HG03520 (cell line): ENCODE results near the gene ARL5C.
"Not testable (repeated sequence)": the region's sequence is repeated elsewhere in the genome, so short reads cannot be mapped to it uniquely, and the experiment has no call there.

ENCODE experiments used
- ATAC-seq: cut with Tn5 transposase; IDR thresholded peaks from one replicate; pipeline ENCODE4 v1.9.1; 2021; ENCODE audit warnings: mild to moderate bottlenecking, moderate library complexity; ENCODE audit not compliant: unreplicated experiment

Gene ARL5C

DNA sequence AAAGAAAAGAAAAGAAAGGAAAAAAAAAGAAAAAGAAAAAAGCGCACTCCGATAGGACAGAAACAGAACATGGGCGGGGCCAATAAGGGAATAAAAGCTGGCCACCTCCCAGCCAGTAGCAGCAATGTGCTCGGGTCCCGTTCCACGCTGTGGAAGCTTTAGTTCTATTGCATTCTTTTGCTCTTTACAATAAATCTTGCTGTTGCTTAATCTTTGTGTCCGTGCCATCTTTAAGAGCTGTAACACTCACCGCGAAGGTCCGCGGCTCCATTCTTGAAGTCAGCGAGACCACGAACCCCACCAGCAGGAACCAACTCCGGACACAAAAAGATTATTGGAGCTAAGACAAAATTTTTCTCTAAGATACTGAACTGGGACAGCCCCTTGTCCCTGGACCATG is 3.1 kb upstream of the ARL5C start:
- ATAC-seq: no peak

DNA sequence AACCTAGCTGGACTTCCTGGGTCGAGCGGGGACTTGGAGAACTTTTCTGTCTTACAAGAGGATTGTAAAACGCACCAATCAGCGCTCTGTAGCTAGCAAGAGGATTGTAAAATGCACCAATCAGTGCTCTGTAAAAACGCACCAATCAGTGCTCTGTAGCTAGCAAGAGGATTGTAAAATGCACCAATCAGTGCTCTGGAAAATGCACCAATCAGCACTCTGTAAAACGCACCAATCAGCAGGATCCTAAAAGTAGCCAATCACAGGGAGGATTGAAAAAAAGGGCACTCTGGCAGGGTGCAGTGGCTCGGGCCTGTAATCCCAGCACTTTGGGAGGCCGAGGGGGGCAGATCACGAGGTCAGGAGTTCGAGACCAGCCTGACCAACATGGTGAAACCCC is 2.5 kb upstream of the ARL5C start:
- ATAC-seq: not testable (repeated sequence)

DNA sequence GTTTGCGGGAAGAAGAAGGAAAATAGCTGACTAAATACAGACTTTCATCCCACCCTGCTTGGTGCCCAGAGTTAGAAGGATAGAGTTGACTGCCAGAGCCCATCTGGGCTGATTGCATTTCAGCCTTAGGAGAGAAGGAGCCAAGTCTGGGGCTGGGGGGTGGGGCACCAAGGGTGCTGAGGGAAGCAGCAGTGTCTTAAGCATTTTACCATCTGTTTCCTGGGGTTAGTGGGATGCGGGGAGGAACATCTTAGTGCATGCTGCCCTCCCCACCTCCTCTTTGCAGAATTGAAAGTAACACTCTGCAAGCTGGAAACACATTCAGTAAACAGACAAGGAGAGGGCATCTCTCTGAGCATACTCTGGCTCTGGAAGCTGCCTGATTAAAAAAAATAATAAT is 1.5 kb upstream of the ARL5C start:
- no peak for ATAC-seq

DNA sequence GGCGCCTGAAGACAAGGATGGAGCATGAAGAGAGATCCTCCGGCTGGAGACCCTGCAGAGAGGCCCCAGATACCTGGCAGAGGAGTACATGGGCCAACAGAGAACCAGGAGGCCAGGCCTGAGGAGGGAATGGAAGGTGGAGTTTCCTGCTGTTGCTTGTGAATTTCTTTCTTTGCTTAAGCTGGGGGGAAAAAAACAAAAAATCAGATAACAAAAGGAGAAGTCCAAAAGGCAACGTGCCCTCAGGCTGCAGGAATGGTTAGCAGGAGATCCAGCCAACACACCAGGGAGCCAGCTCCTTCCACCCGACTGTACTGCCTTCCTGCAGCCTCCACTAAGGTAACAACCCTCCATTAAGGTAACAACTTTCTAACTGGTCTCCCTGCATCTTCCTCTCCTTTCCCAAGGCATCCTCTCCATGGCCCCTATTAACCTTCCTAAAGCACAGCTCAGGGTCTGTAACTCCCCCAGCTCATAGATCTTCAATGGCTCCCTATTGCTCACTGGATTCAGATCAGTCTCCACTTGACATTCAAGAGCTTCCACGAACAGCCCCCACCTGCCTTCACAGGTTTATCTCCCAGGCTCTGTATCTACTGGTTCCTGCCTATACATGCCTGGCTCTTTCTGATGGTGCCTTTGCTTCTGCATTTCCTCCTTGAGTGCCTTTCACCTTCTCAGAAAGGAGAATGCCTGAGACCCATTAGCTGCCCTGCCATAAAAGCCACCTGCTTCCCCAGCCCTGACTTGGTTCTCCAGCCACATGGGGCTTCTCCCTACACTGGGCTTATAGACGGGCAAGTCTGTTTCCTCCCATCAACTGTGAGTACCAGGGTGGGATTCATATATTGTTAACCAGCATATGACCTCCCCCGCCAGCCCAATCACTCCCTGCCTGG is 725 bp upstream of the ARL5C start:
- no peak for ATAC-seq

DNA sequence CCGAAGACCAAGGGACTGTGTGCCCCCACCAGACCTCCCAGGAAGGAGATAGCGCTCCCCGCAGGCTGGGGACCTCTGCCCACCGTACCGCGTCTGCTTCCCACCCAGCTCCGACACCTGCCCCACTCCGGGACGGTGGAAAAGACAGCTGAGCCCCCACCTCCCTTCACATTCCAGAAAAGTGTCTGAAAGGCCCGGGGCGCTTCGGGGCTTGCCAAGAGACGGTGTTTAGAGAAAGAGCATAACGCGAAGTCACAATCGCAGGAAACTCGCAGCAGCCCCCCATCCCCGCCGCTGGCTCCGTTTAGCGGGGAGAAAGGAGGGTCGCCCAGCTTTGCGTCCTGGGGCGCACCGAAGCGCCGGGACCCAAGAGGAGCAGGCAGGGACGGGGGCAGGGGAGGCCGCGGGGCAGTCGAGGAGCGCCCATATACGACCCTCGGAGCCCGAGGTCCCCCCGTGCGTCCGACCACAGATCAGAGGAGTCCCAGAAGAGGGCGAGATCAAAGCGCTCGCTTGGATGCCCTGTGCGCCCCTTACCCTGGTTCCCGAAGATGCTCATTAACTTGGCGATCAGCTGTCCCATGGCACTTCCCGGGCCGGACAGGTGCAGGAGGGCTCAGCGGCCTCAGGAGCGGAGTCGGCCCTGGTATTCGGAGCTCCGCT is 652 bp downstream of the ARL5C start:
- no peak for ATAC-seq

DNA sequence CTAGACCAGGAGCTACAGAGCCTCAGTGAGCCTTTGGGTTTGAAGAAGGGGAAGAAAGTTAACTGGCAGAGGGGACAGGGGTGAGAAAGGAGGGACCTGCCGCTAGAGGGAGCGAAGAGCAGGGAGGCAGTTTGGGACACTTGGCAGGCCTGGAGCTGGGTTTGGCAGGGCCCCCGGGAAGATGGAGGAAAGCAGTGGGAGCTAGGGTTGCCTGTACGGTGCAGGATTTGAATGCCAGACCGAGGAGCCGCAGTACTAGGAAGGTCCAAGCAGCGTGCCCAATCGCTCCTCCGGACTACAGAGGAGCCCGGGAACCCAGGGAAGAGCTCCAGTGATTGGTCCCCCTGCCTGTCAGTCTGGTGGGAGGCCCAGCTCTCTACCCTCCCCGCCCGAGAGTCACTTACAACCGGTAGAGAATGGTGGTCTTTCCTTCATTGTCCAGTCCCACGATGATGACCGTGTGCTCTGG is 1.3 kb downstream of the ARL5C start:
- ATAC-seq: peak; percentile 50

DNA sequence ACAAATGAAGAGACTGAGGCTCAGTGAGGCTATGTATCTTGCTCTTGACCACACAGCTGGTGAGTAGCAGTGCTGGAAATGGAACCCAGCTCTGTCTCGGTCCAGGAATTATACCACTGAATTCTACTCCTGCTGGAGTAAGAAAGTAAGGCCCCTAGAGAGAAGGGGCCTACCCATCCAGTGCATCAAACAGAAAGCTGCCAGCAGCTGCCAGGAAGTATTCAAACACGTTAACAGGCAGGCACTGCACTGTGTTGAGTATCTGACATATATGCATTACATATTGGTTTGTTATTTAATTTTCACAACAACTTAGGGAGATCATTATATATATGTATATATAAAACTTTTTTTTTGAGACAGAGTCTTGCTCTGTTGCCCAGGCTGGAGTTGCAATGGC is 4.0 kb downstream of the ARL5C start:
- no peak for ATAC-seq

DNA sequence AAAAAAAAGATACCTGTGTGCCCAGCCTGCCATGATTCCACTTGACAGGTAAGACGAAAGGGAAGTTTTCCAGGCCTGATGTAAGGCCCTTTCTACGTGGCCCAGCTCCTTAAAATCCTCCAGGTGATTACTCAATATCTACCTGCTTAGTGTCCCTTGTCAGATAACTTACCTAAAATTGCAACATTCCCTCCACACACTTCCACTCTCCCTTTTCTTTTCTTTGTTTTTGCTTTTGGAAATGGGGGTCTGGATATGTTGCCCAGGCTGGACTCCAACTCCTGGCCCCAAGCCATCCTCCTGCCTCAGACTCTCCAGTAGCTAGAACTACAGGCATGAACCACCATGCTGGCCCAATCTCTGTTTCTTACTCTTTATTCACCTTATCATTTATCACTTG is 7.3 kb downstream of the ARL5C start:
- ATAC-seq: no peak

DNA sequence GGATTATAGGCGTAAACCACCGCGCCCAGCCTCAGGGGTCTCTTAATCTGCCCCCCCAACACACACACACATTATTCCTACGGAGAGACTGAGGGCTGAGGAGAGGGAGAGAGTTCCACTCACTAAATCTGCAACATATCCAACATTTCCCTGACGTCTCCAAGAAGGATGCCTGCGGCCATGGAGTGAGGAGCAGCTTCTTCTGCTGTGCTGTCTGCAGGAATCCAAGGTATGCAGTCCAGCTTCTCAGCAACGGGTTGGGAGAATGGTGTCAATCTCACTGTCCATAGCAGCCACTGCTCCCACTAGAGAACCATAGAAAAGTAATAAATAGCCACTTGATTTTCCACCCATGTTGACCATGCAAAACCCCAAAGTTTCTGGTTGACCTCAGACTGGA is 9.5 kb downstream of the ARL5C start:
- no peak for ATAC-seq

DNA sequence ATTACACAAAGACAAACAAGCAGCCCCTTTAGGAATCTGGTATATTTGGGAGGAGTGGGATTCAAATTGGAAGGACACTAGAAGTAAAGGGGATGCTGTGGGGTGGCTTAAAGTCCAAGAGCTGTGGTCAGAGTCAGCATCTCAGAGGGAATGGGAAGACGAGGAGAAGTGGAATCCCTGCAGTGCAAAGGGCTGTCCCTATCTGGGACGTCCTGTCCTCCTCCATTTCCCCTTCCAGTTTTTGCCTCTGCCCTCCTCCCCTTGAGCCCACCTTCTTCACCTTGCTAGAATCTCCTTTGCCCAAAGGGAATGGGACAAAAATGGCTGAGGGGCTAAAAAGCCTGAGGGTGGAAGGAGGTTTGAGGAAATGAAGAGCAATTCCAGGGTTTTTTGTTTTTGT is 10.3 kb downstream of the ARL5C start:
- no peak for ATAC-seq

DNA sequence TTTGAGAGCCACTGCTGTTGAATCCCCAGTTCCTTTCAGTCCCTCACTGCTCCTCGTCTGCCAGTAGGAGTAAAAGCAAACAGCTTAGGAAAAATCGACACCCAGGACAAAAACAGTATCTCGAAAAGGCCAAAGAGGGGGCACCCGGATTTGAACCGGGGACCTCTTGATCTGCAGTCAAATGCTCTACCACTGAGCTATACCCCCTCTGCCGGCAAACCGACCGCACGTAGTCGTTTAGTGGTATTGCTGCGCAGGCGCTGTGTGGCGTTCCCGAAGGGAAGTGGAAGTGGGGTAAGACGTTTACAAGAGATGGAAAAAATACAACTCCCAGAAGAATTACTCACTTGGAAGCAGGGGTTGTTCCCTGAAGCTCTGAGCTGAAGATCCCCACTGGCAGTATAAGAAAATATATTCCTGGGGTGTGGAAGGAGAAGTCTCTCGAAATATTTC is 12.3 kb downstream of the ARL5C start:
- no peak for ATAC-seq

DNA sequence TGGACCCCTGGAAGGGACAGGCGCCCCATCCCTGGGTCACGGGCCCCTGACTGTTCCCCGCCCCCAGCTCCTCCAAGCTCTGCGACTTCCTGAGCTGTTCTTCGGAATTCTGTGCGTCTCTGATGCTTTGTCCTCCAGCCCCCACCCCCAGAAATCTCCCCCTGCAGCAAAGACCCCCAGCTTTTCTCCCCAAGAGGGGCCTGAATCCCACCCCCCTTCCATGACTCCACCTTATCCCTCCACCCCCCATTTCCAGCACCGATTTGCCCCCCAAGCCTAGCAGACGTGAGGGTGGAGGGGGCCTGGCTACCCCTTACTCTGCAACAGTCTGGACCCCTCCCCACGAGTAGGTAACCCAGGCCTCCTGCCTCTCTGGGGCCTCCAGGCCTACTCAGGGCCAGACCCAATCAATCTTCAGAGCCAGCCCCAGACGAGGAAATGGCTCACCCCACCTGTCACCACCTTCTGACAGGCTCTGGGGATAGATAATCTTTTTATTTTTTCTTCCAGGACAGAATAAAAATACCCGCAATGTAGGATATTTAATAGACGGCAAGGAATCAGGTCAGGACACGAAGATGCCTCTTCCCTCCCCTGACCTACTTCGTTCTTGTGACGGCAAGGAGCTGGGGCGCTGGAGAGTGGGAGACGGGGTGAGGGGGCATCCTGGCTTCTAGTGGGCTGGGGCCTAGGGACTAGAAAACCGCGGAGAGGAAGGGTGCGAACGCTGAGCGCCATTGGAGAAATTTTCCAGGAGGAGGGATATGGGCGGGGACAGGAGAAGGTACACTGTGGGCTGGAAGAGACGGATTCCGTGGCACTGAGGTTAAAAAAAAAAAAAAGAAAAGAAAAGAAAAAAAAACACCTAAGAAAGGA is 13.8 kb downstream of the ARL5C start:
- ATAC-seq: no peak

DNA sequence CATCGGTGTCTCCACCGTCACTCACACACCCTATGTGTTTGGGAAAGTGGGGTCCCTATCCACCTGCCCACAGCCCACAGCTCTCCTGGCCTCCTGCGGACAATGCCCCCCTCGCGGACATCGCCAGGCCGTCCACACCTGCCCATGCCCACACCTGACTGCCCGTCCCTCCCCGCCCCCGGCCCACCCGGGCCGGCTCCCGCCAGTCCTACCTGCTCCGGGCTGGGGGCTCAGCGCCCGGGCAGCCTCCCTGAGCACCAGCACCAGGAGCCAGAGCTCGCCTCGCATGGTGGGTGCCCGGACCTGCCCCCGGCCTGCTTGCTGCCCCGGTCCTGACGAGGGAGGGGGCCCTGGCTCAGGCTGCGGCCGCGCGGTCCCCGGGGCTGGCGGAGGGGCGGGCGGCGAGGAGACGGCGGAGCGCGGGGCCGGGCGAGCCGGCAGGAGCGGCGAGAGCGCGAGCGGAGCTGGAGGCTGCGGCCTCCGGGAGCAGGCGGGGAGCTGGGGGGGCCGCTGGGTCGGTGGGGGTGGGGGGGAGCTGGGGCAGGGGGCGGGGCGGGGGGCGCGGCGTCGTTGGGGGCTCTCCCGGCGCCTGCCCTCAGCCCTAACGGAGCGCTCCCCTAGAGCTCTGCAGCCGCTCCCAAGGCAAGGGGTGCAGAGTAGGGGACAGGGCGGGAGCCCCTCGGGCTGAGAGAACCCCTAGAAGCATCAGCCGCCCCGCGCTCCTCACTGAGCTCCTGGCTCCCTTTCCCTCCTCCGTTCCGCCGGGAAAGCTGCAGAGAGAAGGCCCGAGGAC is 14.6 kb downstream of the ARL5C start, which contains the start of gene PLXDC1:
Gene PLXDC1, minus strand, starts transcription at position 488 of the 793 bp plus-strand sequence. Its CDS starts 200 bp downstream, at position 288.
- no peak for ATAC-seq

DNA sequence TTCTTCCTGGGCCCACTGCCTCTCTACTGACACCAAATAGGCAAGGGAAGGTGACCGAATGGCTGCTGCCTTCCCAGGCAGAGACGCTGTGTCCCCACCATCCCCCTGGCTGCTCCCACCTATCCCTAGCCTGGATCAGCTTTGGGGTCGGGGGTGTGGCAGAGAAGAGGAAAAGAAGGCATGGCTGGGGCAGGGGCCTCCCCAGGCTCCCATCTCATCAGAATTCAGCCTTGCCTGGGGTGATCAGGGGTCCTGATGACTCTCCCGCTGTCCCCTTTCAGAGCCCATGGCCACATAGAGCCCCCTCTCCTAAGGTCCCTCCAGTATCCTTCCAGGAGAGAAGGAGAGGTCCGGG is 15.2 kb downstream of the ARL5C start:
- ATAC-seq: no peak

DNA sequence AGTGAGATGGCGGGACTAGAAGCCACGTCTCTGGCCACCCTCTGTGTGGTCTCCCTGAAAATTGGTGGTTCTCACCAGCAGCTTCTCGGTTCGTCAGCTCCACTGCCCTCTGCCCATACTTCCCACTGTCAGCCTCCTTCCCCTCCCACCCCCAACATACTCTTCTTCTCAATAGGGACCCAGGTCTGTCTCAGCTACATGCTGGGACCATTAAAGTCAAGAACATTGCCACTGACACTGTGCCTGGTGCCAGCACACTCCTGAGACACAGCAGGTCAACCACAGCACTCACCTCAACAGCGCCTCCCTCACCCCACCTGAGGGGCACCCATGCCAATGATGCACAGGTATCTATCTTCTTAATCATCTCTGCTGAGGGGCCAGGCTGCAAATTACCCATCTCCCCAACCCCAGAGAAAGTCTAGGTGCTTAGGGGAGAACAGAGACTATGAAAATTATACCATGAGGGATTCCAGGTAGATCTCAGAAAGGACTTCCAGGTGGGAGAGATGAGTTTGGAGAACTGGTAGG is 15.8 kb downstream of the ARL5C start:
- ATAC-seq: no peak

DNA sequence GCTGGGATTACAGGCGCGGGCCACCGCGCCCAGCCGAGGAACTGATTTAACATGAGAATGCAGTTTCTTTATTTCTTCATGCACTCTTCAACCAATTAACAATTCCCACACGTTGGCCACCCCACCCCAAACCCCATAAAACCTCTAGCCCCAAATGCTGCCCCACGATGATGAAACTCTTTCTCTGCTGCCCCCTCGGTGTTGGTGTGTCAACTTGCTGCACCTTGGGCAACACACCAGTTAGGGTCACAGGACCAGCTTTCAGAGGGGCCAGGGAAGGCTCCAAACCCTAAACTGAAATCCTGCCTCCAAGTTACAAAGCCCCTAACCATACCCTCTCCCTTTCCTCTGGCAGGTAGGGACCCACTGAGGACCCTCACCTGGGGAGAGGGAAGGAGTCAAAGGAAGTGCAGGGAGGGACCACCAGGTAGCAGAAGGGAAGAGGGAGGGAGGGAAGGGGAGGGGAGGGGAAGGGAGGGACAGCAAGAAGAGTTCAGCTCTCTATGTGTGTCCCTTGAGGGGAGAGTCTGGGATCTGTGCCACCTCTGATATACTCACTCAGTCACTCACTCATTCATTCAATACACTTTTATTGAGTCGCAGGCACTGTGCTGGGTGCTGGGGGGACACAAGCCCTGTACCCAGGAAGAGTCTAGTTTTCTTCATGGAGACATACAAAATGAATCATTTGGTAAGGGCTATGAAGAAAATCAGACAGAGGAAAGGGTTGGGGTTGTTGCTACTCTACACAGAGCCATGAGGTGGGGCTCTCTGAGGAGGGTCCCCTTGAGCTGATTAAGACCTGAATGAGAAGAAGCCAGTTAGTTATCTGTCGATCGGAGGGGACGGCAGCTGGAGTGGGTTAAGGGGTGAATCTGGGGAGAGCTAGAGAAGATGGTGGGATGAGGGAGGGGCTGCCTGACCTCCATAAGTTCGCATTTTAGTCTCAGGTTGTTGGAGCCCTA is 18.5 kb downstream of the ARL5C start:
- no peak for ATAC-seq

DNA sequence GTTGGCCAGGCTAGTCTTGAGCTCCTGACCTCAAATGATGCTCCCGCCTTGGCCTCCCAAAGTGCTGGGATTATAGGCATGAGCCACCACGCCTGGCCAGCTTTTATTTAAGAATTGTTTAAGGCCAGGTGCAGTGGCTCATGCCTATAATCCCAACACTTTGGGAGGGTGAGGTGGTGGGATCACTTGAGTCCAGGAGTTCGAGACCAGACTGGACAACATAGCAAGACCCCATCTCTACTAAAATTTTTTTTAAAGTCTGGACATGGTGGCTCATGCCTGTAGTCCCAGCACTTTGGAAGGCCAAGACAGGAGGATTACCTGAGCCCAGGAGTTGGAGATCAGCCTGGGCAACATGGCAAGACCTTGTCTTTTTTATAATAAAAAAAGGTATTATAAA is 19.7 kb downstream of the ARL5C start:
- ATAC-seq: no peak

DNA sequence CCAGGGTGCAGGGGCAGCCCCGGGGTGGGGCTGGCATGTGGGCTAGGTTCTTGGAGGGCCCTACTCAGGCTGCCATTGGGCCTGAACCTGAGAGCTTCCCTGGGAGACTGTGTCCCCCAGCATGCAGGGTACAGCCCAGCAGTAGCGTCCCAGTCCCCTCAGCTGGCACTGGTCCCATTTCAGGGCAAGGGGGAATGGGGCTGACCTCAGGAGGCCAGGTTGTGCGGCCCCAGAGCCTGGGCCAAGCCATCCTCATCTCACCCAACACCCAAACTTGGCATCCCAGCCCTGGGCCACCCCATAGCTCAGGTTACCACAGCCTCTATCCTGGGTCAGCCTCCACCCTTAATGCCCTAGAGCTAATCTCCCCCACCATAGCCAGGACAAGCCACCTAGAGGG is 20.8 kb downstream of the ARL5C start:
- no peak for ATAC-seq

DNA sequence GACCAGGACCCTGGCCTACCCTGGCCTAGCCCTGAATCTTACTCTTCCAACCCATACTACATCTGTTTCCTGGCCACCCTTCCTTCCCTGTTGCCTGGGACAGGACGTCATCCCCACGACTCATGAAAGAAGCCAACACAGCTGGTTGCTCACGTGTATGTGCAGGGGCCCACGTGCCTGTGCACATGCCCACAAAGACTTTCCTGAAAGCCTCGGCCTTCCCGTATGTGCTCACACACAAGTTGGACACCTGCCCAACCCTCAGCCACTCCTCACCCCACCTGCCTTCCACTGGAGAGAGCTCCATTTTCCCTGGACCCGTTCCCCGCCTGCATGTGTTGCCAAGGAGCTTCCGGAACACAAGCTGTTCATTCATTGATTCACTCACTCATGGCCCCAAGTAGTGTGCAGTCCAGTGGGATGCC is 21.5 kb downstream of the ARL5C start:
- ATAC-seq: no peak
